HG03159 (cell line): Measurements from ENCODE around the gene SPACA4.

Experiments
- ATAC-seq: cut with Tn5 transposase; IDR thresholded peaks from one replicate; pipeline ENCODE4 v1.9.1; 2021; ENCODE audit warnings: mild to moderate bottlenecking, moderate library complexity; ENCODE audit not compliant: unreplicated experiment

The SPACA4 gene

GRCh38 chr19:48596679-48597465 is 9.7 kb upstream of the SPACA4 start:
- ATAC-seq: no peak

GRCh38 chr19:48598996-48599700 is 7.4 kb upstream of the SPACA4 start:
- no peak for ATAC-seq

GRCh38 chr19:48600679-48601417 is 5.7 kb upstream of the SPACA4 start:
- no peak for ATAC-seq

- ATAC-seq: no peak
Measured at GRCh38 chr19:48603001-48603400, 3.5 kb upstream of the SPACA4 start.

- no peak for ATAC-seq
Measured at GRCh38 chr19:48603449-48603848, 3.1 kb upstream of the SPACA4 start.

- ATAC-seq: no peak
Measured at GRCh38 chr19:48603850-48604249, 2.7 kb upstream of the SPACA4 start.

- ATAC-seq: no peak
Measured at GRCh38 chr19:48607359-48607755, 815 bp downstream of the SPACA4 start.

GRCh38 chr19:48608798-48609263 is 2.3 kb downstream of the SPACA4 start:
- no peak for ATAC-seq

- ATAC-seq: no peak
Measured at GRCh38 chr19:48609571-48610108, 3.1 kb downstream of the SPACA4 start.

- no peak for ATAC-seq
Measured at GRCh38 chr19:48611872-48612271, 5.3 kb downstream of the SPACA4 start.

- ATAC-seq: no peak
Measured at GRCh38 chr19:48613024-48613851, 6.7 kb downstream of the SPACA4 start.

GRCh38 chr19:48613852-48614435 is 7.4 kb downstream of the SPACA4 start:
- no peak for ATAC-seq

GRCh38 chr19:48614436-48615230 is 8.1 kb downstream of the SPACA4 start, which contains the start of gene FAM83E:
FAM83E (minus strand) TSS chr19:48615076; CDS start chr19:48613372, 1,704 bp downstream.
- ATAC-seq: no peak

GRCh38 chr19:48615231-48616040 is 8.9 kb downstream of the SPACA4 start:
- no peak for ATAC-seq

- no peak for ATAC-seq
Measured at GRCh38 chr19:48616041-48616436, 9.5 kb downstream of the SPACA4 start.

- no peak for ATAC-seq
Measured at GRCh38 chr19:48616491-48617056, 10.0 kb downstream of the SPACA4 start.

GRCh38 chr19:48617146-48617937 is 10.8 kb downstream of the SPACA4 start:
- ATAC-seq: no peak
